Measurements from ENCODE around the gene NXT1. TPM values are rescaled to one million over a fixed set of nuclear protein-coding genes. Genes with fewer than 3 reads are reported as not detected.

The NXT1 gene
- 10 to 100 TPM; 39.2 to 59.8 TPM for total RNA-seq

DNA sequence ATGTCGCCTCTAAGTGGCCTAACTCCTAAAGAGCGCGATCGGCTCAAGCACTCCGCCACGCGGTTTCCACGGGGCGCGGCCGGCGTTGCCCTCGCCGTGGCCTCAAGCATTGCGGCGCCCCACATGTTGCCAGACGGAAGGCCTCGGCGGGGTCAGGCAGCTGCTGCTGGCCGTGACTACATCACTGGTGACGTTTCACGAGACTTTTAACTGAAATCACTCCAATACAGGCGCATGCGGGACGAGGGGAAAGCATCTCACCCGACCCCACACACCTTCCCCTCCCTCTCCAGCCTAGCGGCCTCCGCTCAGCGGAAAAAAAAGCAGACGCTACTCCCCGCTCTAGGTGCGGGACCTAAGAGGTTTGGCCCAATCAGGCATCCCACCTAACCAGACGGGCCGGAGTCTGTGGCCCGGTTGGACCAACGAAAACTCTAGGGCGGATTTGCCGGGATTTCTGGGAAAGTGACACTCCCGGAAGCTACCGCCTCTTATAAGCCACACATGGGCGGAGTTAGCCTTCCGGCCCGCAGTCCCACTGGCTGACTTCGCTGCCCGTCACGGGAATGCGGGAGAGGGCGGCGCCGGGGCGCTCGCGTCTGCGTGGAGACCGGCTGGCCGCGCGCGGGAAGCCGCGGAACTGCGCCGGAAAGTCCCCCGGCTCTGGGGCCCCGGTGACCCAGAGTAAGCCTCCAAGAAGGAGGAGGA, at the start of gene NXT1:
TSS of gene NXT1 (plus strand) at position 596 of the 708 bp plus-strand sequence. CDS start 3,251 bp downstream, outside the sequence.
- DNase-seq (ENCODE audit: low spot score) = peak; percentile 98
- Histone ChIP-seq H3K4me1 (replicated peaks) (peaks cover 8% of the 10 kb centered on the region), H3K4me3 (peak within 1 kb of the TSS; percentile 88 to 89), H3K27me3 (replicated peaks; ENCODE audit: insufficient read depth) (no peaks in the 10 kb centered on the region), H3K36me3 (no peaks in the 10 kb centered on the region), H3K27ac (peak within 1 kb of the TSS; percentile 96 to 99), H3K9me3 (no peaks in the 10 kb centered on the region)
- WGBS = under 1% methylated on average over 65 of the region's 65 CpGs
- TF ChIP-seq POLR2AphosphoS5 (IDR thresholded peaks at IDR 0.05) (peak; percentile 98), POLR2A (IDR thresholded peaks at IDR 0.05) (peak; percentile 82)
- TF ChIP-seq, protein P1, sequence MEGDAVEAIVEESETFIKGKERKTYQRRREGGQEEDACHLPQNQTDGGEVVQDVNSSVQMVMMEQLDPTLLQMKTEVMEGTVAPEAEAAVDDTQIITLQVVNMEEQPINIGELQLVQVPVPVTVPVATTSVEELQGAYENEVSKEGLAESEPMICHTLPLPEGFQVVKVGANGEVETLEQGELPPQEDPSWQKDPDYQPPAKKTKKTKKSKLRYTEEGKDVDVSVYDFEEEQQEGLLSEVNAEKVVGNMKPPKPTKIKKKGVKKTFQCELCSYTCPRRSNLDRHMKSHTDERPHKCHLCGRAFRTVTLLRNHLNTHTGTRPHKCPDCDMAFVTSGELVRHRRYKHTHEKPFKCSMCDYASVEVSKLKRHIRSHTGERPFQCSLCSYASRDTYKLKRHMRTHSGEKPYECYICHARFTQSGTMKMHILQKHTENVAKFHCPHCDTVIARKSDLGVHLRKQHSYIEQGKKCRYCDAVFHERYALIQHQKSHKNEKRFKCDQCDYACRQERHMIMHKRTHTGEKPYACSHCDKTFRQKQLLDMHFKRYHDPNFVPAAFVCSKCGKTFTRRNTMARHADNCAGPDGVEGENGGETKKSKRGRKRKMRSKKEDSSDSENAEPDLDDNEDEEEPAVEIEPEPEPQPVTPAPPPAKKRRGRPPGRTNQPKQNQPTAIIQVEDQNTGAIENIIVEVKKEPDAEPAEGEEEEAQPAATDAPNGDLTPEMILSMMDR (IDR thresholded peaks at IDR 0.05) = peak in 2 of 4 experiments; percentile 10 to 14
- intact Hi-C loops (cut with DNase I) = loop anchor here (1.0 to 10.0 kb wide), 2 partner anchors 69 to 1704 kb away; partner anchors contain the start of gene ACSS1

DNA sequence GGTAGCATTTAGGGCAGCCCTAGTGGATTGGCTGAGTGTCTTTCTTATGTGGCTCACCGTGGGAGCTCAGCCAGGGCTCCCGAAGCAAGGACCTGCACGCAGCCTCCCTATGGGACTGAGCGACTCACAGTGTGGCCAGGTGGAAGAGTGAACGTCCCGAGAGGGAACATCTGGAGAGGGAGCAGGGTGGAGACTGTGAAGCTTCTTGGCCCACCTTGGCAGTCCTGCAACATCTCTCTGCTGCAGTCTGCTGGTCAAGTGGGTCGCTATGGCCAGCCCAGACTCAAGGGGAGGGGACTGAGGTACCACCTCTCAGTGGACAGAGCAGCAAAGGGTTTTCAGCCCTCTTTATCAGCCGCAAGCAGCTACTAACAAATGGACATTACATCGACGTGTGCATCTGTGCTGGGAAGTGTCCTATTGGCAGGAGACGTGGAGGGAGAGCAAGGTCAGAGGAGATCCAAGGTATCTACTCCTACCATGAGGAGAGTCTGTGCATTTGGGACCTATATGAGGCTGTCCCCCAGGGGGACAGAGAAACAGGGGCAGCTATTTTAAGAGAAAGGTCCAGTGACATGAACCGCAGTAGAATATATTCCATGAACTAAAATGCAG, 49.0 kb upstream of the NXT1 start:
- intact Hi-C loops (cut with DNase I) = no loop called here
- TF ChIP-seq POLR2A (IDR thresholded peaks at IDR 0.05) (no peak), POLR2AphosphoS5 (IDR thresholded peaks at IDR 0.05) (no peak)
- TF ChIP-seq, protein P1 (IDR thresholded peaks at IDR 0.05) = no peak
- H3K27ac ChIP-seq = no peak overlapping the region
- 93% methylated on average over 12 of the region's 12 CpGs for WGBS
- H3K4me3 ChIP-seq = no peak overlapping the region
- H3K27me3 ChIP-seq (replicated peaks; ENCODE audit: insufficient read depth) = peaks cover 3% of the 10 kb centered on the region
- no peak for DNase-seq (ENCODE audit: low spot score)
- no peaks in the 10 kb centered on the region for H3K4me1 ChIP-seq (replicated peaks)
- H3K36me3 ChIP-seq = no peaks in the 10 kb centered on the region
- no peaks in the 10 kb centered on the region for H3K9me3 ChIP-seq

DNA sequence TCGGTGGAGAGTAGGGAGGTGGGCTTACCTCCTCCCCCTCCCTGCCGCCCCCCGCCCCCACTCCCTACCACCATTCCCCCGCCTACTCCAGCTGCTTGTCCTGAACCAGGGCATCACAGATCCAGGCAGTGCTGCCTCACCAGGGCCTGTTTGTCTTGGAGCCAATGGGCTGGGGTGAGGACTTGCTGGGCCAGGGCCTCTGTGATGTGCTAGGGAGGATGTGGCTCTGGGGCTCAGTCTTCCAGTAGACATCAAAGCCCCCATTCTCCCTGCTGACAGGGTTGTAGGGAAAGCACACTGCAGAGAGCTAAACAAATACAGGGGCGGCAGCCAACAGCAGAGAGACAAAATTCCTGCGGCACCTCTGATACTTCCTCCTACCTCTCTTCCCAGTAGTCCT, 48.2 kb upstream of the NXT1 start:
- H3K36me3 ChIP-seq = no peaks in the 10 kb centered on the region
- WGBS = 62% methylated on average over 4 of the region's 6 CpGs
- no peak overlapping the region for H3K27ac ChIP-seq
- H3K9me3 ChIP-seq = no peaks in the 10 kb centered on the region
- H3K4me1 ChIP-seq (replicated peaks) = no peaks in the 10 kb centered on the region
- TF ChIP-seq, protein P1 (IDR thresholded peaks at IDR 0.05) = no peak
- TF ChIP-seq POLR2AphosphoS5 (IDR thresholded peaks at IDR 0.05) (no peak), POLR2A (IDR thresholded peaks at IDR 0.05) (no peak)
- peaks cover 3% of the 10 kb centered on the region for H3K27me3 ChIP-seq (replicated peaks; ENCODE audit: insufficient read depth)
- H3K4me3 ChIP-seq = no peak overlapping the region
- intact Hi-C loops (cut with DNase I) = no loop called here
- DNase-seq (ENCODE audit: low spot score) = no peak

DNA sequence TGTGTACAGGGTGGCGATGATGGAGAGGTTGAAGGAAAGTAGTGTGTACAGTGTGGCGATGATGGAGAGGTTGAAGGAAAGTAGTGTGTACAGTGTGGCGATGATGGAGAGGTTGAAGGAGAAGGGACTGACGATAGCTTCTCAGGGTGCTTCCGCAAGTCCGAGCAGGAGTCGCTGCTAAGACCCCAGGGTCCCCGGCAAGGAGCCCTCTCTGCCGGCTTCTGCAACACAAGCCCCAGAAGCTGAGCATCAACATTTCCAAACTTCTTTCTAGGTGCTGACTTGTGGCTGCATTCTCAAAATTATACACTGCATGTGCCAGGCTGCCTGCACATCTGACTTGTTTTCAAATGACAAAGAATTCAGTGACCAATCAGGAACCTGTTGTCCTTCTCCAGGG, 47.8 kb upstream of the NXT1 start:
- TF ChIP-seq POLR2AphosphoS5 (IDR thresholded peaks at IDR 0.05) = no peak
- TF ChIP-seq, protein P1 (IDR thresholded peaks at IDR 0.05) = no peak
- no peak for TF ChIP-seq POLR2A (IDR thresholded peaks at IDR 0.05)
- Histone ChIP-seq H3K36me3 (no peaks in the 10 kb centered on the region), H3K27me3 (replicated peaks; ENCODE audit: insufficient read depth) (peaks cover 3% of the 10 kb centered on the region), H3K9me3 (no peaks in the 10 kb centered on the region), H3K4me1 (replicated peaks) (no peaks in the 10 kb centered on the region), H3K27ac (no peak overlapping the region), H3K4me3 (no peak overlapping the region)
- intact Hi-C loops (cut with DNase I) = no loop called here
- DNase-seq (ENCODE audit: low spot score) = no peak
- 77% methylated on average over 9 of the region's 9 CpGs for WGBS
